Stimulated activated CD8-positive, alpha-beta memory T cell treated with anti-CD3 and anti-CD28 coated beads, Interleukin-15, amount 100 ng/mL, for 48 hours (primary cell): ENCODE data around the gene SLC45A3.

Experiments used
- DNase-seq, 2 donors: peaks; one replicate each; pipeline ENCODE4 v3.0.0-alpha.2; 2020; ENCODE audit warnings: low read depth in 2 of 2

Gene SLC45A3

DNA sequence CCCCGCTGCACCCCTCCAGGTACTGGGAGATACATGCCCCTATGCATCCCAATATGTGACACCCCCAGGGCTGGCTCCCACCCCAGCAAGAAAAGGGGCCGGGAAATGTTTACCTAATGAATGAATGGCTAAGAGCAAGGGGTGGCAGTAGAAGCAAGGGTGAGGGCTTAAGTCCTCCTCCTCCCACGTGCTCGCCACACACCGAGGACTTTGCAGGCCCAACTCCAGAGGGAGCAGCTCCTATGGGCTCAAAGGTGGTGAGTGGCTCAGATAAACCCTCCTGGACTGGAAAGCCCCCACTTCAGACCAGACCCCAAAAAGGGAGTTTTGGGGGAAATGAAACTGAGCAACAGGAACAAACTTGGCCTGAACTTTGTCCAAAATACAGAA lies 11.4 kb downstream of the SLC45A3 start:
- no peak for DNase-seq

DNA sequence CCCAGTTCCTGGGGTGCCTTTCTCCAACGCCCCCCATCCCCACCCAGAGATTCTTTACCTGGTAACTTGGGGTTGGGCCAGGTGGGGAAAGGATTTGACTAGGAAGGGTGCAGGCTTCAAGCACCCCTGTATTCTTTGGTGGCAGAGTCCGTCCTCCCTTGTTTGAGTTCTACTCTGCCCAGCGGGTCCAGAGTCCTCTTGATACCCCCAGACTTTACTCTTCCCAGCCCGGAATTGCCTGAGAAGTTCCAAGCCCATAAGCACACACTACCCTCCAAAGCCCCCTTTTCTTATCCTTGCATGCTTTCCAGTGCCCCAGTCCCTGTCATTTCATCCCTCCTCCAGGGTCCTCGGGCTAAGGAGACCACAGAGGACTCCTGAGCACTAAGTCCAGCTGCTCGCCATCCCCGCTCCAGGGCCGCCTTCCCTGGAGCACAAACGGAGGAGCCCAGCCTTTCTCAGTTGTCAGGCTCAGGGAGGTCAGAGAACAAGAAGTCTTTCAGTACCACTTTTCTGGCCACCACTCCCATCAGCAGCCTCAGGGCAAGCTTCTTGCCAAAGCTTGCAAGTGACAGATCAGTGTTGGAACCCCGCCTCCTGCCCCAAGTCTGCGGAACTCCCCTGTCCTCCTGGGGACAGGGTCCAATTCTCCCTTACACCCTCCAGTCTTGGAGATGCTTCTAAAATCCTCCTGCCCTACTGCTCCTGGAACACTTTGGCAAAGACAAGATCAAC lies 12.2 kb downstream of the SLC45A3 start:
- DNase-seq, result no peak

DNA sequence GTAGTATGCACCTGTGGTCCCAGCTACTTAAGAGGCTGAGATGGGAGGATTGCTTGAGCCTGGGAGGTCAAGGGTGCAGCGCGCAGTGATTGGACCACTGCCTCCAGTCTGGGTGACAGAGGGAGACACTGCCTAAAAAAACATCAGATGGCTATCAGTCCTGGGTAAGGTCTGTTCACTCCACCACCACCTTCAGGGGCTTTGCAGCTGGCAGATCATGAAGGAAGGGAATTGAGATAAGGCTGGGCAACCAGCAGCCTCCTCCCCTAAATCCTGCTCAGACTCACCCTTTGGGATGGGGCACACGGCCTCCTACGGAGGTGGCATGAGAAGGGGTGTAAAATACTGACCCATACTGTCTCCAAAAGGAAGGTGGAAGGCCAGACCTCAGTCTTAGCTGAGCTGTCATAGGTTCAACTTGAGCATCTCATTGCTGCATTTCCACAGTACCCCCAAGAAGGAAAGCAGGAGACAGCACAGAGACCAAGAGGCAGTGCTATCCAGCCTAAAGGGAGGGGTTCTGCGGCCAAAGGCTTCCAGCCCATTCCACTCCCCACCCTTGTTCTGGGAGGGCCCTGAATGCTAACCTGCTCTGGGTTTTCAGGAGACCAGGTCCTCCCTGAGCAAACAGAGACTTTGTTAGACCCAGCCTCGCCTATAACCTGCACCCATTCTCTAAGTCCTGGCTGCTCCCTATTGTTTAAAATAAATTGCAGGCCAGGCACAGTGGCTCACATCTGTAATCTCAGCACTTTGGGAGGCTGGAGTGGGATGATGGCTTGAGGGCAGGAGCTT lies 13.7 kb downstream of the SLC45A3 start:
- DNase-seq, result no peak

GRCh38 chr1:205665201-205666045 lies 14.9 kb downstream of the SLC45A3 start:
- DNase-seq, result no peak

- no peak for DNase-seq
Measured at GRCh38 chr1:205664399-205665017, 15.8 kb downstream of the SLC45A3 start.

DNA sequence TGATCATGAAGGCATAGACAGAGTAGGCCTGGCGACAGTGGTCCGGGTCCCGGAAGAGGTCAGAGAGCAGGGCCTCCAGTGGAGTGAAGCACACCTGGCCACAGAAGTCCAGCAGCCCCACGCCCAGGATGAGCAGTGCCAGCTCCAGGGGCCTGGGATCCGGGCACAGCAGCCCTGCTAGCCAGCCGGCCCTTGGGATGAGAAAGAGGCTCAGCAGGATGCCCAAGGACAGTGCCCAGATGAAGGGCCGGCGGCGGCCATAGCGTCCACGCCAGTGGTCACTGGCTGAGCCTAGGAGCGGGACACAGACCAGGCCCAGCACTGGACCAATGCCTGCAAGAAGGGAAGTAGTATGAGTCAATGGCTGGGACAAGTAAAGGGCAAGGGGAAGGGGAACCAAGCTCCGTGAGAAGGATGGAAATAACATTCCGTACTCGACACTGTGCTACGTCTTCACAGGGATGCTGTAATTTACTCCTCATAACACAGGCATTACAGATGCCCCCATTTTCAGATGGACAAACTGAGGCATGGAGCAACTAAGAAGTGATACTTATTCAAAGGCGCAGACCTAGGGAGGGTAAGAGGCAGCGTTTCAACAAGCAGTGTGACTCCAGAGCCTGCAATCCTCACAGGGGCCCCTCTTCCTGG lies 16.9 kb downstream of the SLC45A3 start:
- no peak for DNase-seq

GRCh38 chr1:205662791-205663190 lies 17.5 kb downstream of the SLC45A3 start:
- no peak for DNase-seq

GRCh38 chr1:205662135-205662738 lies 18.1 kb downstream of the SLC45A3 start:
- no peak for DNase-seq

DNA sequence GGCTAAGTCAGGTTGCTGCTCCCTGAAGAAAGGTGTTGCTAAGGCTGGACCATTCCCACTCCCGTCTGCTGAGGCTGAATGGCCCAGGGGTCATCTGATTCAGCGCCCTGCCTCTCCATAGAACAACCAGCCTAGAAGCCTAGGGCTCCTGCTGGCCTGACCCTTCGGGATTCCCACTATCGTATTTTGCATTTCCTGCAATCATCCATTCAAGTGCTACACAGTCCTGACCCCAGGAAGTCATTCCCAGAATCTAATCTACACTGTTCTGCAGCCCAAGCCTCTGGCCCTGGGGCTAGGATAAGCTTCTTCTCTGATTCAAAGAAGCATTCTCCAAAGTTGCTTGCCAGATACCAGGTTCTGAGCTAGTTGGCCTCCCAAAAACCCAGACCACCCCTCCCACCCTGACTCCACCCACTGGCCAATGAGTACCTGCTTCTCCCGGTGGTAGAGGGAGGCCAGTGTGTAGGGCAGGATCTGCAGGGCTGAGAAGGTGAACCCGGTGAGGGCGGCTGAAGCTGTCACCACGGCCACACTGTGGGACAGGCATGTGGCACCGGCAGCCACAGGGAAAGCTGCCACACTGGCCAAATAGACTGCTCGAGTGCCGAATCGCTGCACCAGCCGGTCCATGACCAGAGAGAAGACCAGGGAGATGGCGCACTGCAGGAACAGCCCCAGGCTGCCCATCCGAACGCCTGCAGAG lies 18.7 kb downstream of the SLC45A3 start:
- DNase-seq, result no peak

DNA sequence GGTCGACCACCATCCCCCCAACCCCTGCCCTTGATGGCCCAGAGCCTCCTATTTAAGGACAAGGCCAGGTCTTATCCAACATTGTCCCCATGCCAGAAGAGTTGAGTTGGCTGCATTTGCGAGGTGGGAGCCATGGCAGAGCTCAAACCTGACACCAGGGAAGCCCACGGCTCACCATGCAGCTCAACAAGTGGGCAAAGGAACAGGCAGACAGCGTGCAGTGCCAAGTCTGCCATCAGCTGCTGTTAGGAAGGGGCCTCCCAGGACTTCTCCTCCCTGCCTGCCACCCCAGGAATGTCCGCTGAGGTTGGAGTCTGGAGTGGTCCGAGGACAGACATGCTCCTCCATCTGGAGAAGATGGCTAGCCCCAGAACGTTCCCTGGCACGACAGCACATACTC lies 19.9 kb downstream of the SLC45A3 start:
- DNase-seq, result no peak

DNA sequence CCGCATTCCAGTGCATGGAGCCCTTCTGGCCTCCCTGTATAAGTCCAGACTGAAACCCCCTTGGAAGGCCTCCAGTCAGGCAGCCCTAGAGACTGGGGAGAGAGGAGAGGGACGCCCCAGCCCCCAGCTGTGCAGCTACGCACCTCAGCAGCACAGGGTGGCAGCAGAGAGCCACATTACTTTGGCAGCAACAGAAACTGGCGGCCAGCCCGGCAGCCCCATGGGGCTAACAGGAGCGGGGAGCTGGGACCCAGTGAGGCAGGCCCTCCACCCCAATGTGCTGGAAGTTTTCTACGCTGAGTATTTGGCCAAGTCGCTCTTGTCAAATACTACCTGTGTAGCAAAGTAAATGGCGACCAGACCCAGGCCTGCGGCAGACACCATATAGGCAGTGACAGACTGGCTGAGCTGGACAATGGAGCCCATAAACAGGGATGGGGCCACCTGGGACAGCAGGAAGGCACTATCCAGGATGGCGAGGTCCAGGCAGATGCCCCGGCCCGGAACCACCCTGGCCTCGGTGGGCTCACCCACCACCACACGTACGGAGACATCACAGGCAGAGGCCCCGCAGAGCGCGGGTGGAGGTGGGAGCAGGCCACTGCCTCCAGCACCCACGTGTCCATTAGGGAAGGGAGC lies 21.2 kb downstream of the SLC45A3 start:
- peak; percentile 52 to 54 for DNase-seq

DNA sequence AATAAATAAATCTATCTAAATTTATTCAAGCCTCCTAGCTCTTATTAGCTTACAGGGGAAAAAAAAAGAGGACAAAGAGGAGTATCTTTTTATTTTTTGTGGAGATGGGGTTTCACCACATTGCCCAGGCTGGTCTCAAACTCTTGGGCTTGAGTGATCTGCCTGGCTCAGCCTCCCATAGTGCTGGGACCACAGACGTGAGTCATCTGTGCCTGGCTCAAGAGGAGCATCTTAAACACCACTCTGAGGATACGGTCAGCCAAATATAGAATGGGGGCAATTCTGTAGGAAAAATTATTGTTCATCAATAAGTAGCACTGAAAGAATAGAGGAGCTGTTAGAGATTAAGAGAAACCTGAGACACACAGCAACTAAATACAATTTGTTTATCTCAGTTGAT lies 24.1 kb downstream of the SLC45A3 start:
- DNase-seq, result no peak

DNA sequence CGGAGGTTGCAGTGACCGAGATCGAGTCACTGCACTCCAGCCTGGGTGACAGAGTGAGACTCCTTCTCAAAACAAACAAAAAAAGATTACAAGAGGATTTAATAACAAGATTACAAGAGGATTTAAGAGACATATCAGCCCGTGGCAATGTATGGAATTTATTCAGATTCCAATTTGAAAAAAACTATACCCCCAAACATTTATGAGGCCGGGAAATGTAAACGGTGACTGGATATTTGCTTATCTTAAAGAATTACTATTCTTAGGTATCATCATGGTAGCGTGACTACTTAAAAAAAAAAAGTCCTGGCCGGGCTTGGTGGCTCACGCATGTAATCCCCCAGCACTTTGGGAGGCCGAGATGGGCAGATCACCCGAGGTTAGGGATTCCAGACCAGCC lies 27.3 kb downstream of the SLC45A3 start:
- DNase-seq, result no peak

- no peak for DNase-seq
Measured at GRCh38 chr1:205650241-205650640, 30.1 kb downstream of the SLC45A3 start.

GRCh38 chr1:205645519-205645918 lies 34.8 kb downstream of the SLC45A3 start:
- DNase-seq, result no peak

- no peak for DNase-seq
Measured at GRCh38 chr1:205642679-205643307, 37.5 kb downstream of the SLC45A3 start.

DNA sequence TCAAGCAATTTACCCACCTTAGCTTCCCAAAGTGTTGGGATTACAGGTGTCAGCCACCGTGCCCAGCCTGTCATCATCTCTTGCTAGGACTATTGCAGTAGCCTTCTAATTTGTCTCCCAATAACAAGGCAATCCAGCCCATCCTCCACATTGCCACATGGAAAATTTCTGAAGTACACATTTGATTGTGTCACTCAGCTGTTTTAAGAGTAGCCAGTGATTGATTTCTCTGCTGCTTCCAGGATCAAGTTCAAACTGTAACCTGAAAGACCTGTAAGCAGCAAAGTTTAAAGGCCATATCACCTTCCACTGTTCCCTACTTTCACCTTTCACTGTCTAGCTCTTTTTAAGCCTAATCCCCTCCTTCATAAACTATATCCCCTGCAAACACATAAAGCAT lies 40.7 kb downstream of the SLC45A3 start:
- DNase-seq, result no peak

GRCh38 chr1:205637854-205638468 lies 42.3 kb downstream of the SLC45A3 start:
- no peak for DNase-seq

- DNase-seq, result no peak
Measured at GRCh38 chr1:205636732-205637131, 43.6 kb downstream of the SLC45A3 start.
